RWPE2 (cell line): ENCODE data around the gene KIAA0513.

Experiments
- ATAC-seq: fragments of 200-7000 bp; cut with Tn5 transposase; 3 replicates; pipeline ENCODE4 v1.9.1; 2021; ENCODE audit warnings: low read depth
- DNase-seq: peaks from one replicate; pipeline ENCODE4 v3.0.0-alpha.2; 2020; ENCODE audit warnings: low spot score
- H3K27ac ChIP-seq: fragments of 450-650 bp; 2 replicates; pipeline ENCODE4 v1.5.1; 2017; ENCODE audit warnings: mild to moderate bottlenecking; ENCODE audit not compliant: poor library complexity, severe bottlenecking
- H3K27me3 ChIP-seq: fragments of 250-450 bp; sonication (Bioruptor Pico); 2 replicates; pipeline ENCODE4 v1.5.1; 2021; ENCODE audit warnings: mild to moderate bottlenecking, moderate library complexity; ENCODE audit not compliant: insufficient read depth, poor library complexity, severe bottlenecking
- H3K36me3 ChIP-seq: fragments of 250-450 bp; sonication (Bioruptor Pico); 2 replicates; pipeline ENCODE4 v1.5.1; 2020; ENCODE audit warnings: low read depth, mild to moderate bottlenecking, moderate library complexity
- H3K4me1 ChIP-seq: fragments of 250-450 bp; sonication (Bioruptor Pico); 2 replicates; pipeline ENCODE4 v1.5.1; 2021; ENCODE audit warnings: mild to moderate bottlenecking, moderate library complexity; ENCODE audit not compliant: insufficient read depth, poor library complexity, severe bottlenecking
- H3K4me3 ChIP-seq: fragments of 250-450 bp; sonication (Bioruptor Pico); 2 replicates; pipeline ENCODE4 v1.5.1; 2021; ENCODE audit warnings: mild to moderate bottlenecking, moderate library complexity; ENCODE audit not compliant: severe bottlenecking
- H3K9me3 ChIP-seq: fragments of 250-450 bp; sonication (Bioruptor Pico); 2 replicates; pipeline ENCODE4 v1.5.1; 2021; ENCODE audit warnings: mild to moderate bottlenecking, moderate library complexity; ENCODE audit not compliant: severe bottlenecking
- CTCF ChIP-seq: fragments of 450-650 bp; IDR thresholded peaks from one replicate; pipeline ENCODE4 v1.5.1; 2017; ENCODE audit warnings: mild to moderate bottlenecking, moderate library complexity; ENCODE audit not compliant: poor library complexity, severe bottlenecking

The KIAA0513 gene

GRCh38 chr16:85018529-85019236, 8.9 kb upstream of the KIAA0513 start:
- H3K9me3 ChIP-seq, result no peaks in the 10 kb centered on the region
- DNase-seq (no peak), ATAC-seq (no peak; the same call in 2 of the 3 replicates)
- no peaks in the 10 kb centered on the region for H3K27me3 ChIP-seq
- TF ChIP-seq CTCF, result no peak
- H3K4me3 ChIP-seq, result no peak overlapping the region
- H3K4me1 ChIP-seq, result no peaks in the 10 kb centered on the region
- no peak overlapping the region for H3K27ac ChIP-seq
- H3K36me3 ChIP-seq, result no peaks in the 10 kb centered on the region

GRCh38 chr16:85019659-85020245, 7.8 kb upstream of the KIAA0513 start:
- no peak overlapping the region for H3K4me3 ChIP-seq
- ATAC-seq, result peak; percentile 58
- H3K9me3 ChIP-seq, result no peaks in the 10 kb centered on the region
- H3K27me3 ChIP-seq, result no peaks in the 10 kb centered on the region
- H3K4me1 ChIP-seq, result no peaks in the 10 kb centered on the region
- H3K27ac ChIP-seq, result no peak overlapping the region
- DNase-seq, result no peak
- H3K36me3 ChIP-seq, result no peaks in the 10 kb centered on the region
- TF ChIP-seq CTCF, result no peak

- ATAC-seq, result no peak
- H3K36me3 ChIP-seq, result no peaks in the 10 kb centered on the region
- no peak for TF ChIP-seq CTCF
- H3K9me3 ChIP-seq, result no peaks in the 10 kb centered on the region
- no peak overlapping the region for H3K27ac ChIP-seq
- H3K27me3 ChIP-seq, result no peaks in the 10 kb centered on the region
- H3K4me1 ChIP-seq, result peaks cover 24% of the 10 kb centered on the region
- DNase-seq, result no peak
- H3K4me3 ChIP-seq, result no peak overlapping the region
Measured at GRCh38 chr16:85025781-85026653, 1.6 kb upstream of the KIAA0513 start.

GRCh38 chr16:85026703-85027102, 892 bp upstream of the KIAA0513 start:
- no peak for ATAC-seq

More at GRCh38 chr16:85026703-85027102, 892 bp upstream of the KIAA0513 start:
- H3K4me3 ChIP-seq, result peak overlapping the region; percentile 50
- peaks cover 24% of the 10 kb centered on the region for H3K4me1 ChIP-seq
- H3K27me3 ChIP-seq, result no peaks in the 10 kb centered on the region
- H3K9me3 ChIP-seq, result no peaks in the 10 kb centered on the region
- H3K27ac ChIP-seq, result peak overlapping the region; percentile 66
- H3K36me3 ChIP-seq, result no peaks in the 10 kb centered on the region; the same call in 1 of the 2 replicates
- DNase-seq, result no peak
- TF ChIP-seq CTCF, result no peak
